ENCODE measurements around the gene ROM1.

The ROM1 gene

GRCh38 chr11:62621027-62621566 is 8.0 kb downstream of the ROM1 start:
- TF ChIP-seq JUND (IDR thresholded peaks at IDR 0.05; ENCODE audit: low read depth), result no peak
- DNase-seq (ENCODE audit: low read depth in 1 of 2, low spot score in 1 of 2), result no peak
- in situ Hi-C loops (cut with HindIII; ENCODE audit: low pct_unique_long_range_greater_than_20kb, low sequenced_read_pairs), result no loop called here

- TF ChIP-seq JUND (IDR thresholded peaks at IDR 0.05; ENCODE audit: low read depth), result no peak
- in situ Hi-C loops (cut with HindIII; ENCODE audit: low pct_unique_long_range_greater_than_20kb, low sequenced_read_pairs), result no loop called here
- DNase-seq (ENCODE audit: low read depth in 1 of 2, low spot score in 1 of 2), result peak; percentile 99 to 100
These were observed 8.8 kb downstream of the ROM1 start, which contains the start of gene B3GAT3 for GRCh38 chr11:62621567-62622470. Gene B3GAT3 (minus strand): TSS chr11:62621986. CDS start chr11:62621947, 39 bp downstream.

GRCh38 chr11:62622476-62623089 is 9.5 kb downstream of the ROM1 start:
- no peak for DNase-seq (ENCODE audit: low read depth in 1 of 2, low spot score in 1 of 2)
- in situ Hi-C loops (cut with HindIII; ENCODE audit: low pct_unique_long_range_greater_than_20kb, low sequenced_read_pairs), result no loop called here
- no peak for TF ChIP-seq JUND (IDR thresholded peaks at IDR 0.05; ENCODE audit: low read depth)

- no peak for TF ChIP-seq JUND (IDR thresholded peaks at IDR 0.05; ENCODE audit: low read depth)
- in situ Hi-C loops (cut with HindIII; ENCODE audit: low pct_unique_long_range_greater_than_20kb, low sequenced_read_pairs), result no loop called here
- peak in 1 of 2 experiments; percentile 58 for DNase-seq (ENCODE audit: low read depth in 1 of 2, low spot score in 1 of 2)
These were observed 14.7 kb downstream of the ROM1 start for GRCh38 chr11:62627713-62628112.

- TF ChIP-seq JUND (IDR thresholded peaks at IDR 0.05; ENCODE audit: low read depth), result no peak
- no peak for DNase-seq (ENCODE audit: low read depth in 1 of 2, low spot score in 1 of 2)
- in situ Hi-C loops (cut with HindIII; ENCODE audit: low pct_unique_long_range_greater_than_20kb, low sequenced_read_pairs), result no loop called here
These were observed 19.4 kb downstream of the ROM1 start for GRCh38 chr11:62632492-62632891.

GRCh38 chr11:62644220-62644619 is 31.2 kb downstream of the ROM1 start:
- no peak for TF ChIP-seq JUND (IDR thresholded peaks at IDR 0.05; ENCODE audit: low read depth)
- in situ Hi-C loops (cut with HindIII; ENCODE audit: low pct_unique_long_range_greater_than_20kb, low sequenced_read_pairs), result no loop called here
- DNase-seq (ENCODE audit: low read depth in 1 of 2, low spot score in 1 of 2), result no peak

- in situ Hi-C loops (cut with HindIII; ENCODE audit: low pct_unique_long_range_greater_than_20kb, low sequenced_read_pairs), result no loop called here
- DNase-seq (ENCODE audit: low read depth in 1 of 2, low spot score in 1 of 2), result no peak
- TF ChIP-seq JUND (IDR thresholded peaks at IDR 0.05; ENCODE audit: low read depth), result no peak
These were observed 32.6 kb downstream of the ROM1 start for GRCh38 chr11:62645671-62645945.

- in situ Hi-C loops (cut with HindIII; ENCODE audit: low pct_unique_long_range_greater_than_20kb, low sequenced_read_pairs), result no loop called here
- peak; percentile 99 to 100 for DNase-seq (ENCODE audit: low read depth in 1 of 2, low spot score in 1 of 2)
- TF ChIP-seq JUND (IDR thresholded peaks at IDR 0.05; ENCODE audit: low read depth), result no peak
These were observed 33.1 kb downstream of the ROM1 start, which contains the start of gene GANAB for GRCh38 chr11:62645946-62646824. Gene GANAB (minus strand): TSS chr11:62646613. CDS start chr11:62646599, 14 bp downstream.

GRCh38 chr11:62646825-62647608 is 34.0 kb downstream of the ROM1 start:
- in situ Hi-C loops (cut with HindIII; ENCODE audit: low pct_unique_long_range_greater_than_20kb, low sequenced_read_pairs), result no loop called here
- no peak for DNase-seq (ENCODE audit: low read depth in 1 of 2, low spot score in 1 of 2)
- TF ChIP-seq JUND (IDR thresholded peaks at IDR 0.05; ENCODE audit: low read depth), result no peak

- in situ Hi-C loops (cut with HindIII; ENCODE audit: low pct_unique_long_range_greater_than_20kb, low sequenced_read_pairs), result no loop called here
- no peak for DNase-seq (ENCODE audit: low read depth in 1 of 2, low spot score in 1 of 2)
- no peak for TF ChIP-seq JUND (IDR thresholded peaks at IDR 0.05; ENCODE audit: low read depth)
These were observed 34.5 kb downstream of the ROM1 start for GRCh38 chr11:62647609-62648005.

GRCh38 chr11:62648185-62648966 is 35.3 kb downstream of the ROM1 start:
- no peak for TF ChIP-seq JUND (IDR thresholded peaks at IDR 0.05; ENCODE audit: low read depth)
- no peak for DNase-seq (ENCODE audit: low read depth in 1 of 2, low spot score in 1 of 2)
- in situ Hi-C loops (cut with HindIII; ENCODE audit: low pct_unique_long_range_greater_than_20kb, low sequenced_read_pairs), result no loop called here
